Activated CD4-positive, alpha-beta T cell treated with anti-CD3 and anti-CD28 coated beads, Interleukin-2, amount 10 ng/mL, durations not matched to agents 24 days and 14 days (primary cell): ENCODE data around the gene MRPL20. TPM values are rescaled to one million over a fixed set of nuclear protein-coding genes. Genes with fewer than 3 reads are reported as not detected.
"Not testable (repeated sequence)": the region's sequence is repeated elsewhere in the genome, so short reads cannot be mapped to it uniquely, and the experiment has no call there.

Source experiments
- DNase-seq: peaks from one replicate; pipeline ENCODE4 v3.0.0; 2022
- H3K27ac Mint-ChIP-seq: one replicate; pipeline ENCODE4 v1.8.0; 2022; ENCODE audit warnings: mild to moderate bottlenecking, mixed read lengths
- H3K27me3 Mint-ChIP-seq: one replicate; pipeline ENCODE4 v1.8.0; 2022; ENCODE audit warnings: mixed read lengths
- H3K36me3 Mint-ChIP-seq: one replicate; pipeline ENCODE4 v1.8.0; 2022; ENCODE audit warnings: low read depth, mild to moderate bottlenecking, mixed read lengths
- H3K4me1 Mint-ChIP-seq: one replicate; pipeline ENCODE4 v1.8.0; 2021; ENCODE audit warnings: mixed read lengths
- H3K4me3 Mint-ChIP-seq: one replicate; pipeline ENCODE4 v1.8.0; 2022; ENCODE audit warnings: mild to moderate bottlenecking, moderate library complexity, mixed read lengths
- H3K9me3 Mint-ChIP-seq: one replicate; pipeline ENCODE4 v1.8.0; 2021; ENCODE audit warnings: mixed read lengths
- intact Hi-C: fragments of 100-400 bp; cut with micrococcal nuclease; formaldehyde crosslinking; loops from one replicate; pipeline ENCODE4 v1.15.1; 2023
- total RNA-seq: library from RNA; stranded (reverse); gene quantifications from 2 replicates; pipeline ENCODE4 v1.2.3, GENCODE V29; 2022

Gene MRPL20
- total RNA-seq, 1 donor from 2014 or later: 194 TPM

- no peak overlapping the region for H3K27ac Mint-ChIP-seq
- H3K4me1 Mint-ChIP-seq: peaks cover 19% of the 10 kb centered on the region
- no peaks in the 10 kb centered on the region for H3K9me3 Mint-ChIP-seq
- no peak for DNase-seq
- H3K27me3 Mint-ChIP-seq: no peaks in the 10 kb centered on the region
- H3K36me3 Mint-ChIP-seq: peaks cover 13% of the 10 kb centered on the region
- H3K4me3 Mint-ChIP-seq: peak overlapping the region; percentile 64
- intact Hi-C loops: loop anchor here (10.0 kb wide), 1 partner anchor 134 kb away; no protein-coding TSS in a partner anchor
These were observed 36.3 kb downstream of the MRPL20 start for GRCh38 chr1:1370771-1371300.

- H3K27ac Mint-ChIP-seq, DNase-seq, H3K9me3 Mint-ChIP-seq, H3K27me3 Mint-ChIP-seq: not testable (repeated sequence)
- Mint-ChIP-seq H3K36me3 (peaks cover 11% of the 10 kb centered on the region), H3K4me1 (peaks cover 16% of the 10 kb centered on the region), H3K4me3 (peak overlapping the region; percentile 48)
- intact Hi-C loops: loop anchor here (10.0 kb wide), 1 partner anchor 135 kb away; no protein-coding TSS in a partner anchor
These were observed 37.0 kb downstream of the MRPL20 start for GRCh38 chr1:1370094-1370493.

DNA sequence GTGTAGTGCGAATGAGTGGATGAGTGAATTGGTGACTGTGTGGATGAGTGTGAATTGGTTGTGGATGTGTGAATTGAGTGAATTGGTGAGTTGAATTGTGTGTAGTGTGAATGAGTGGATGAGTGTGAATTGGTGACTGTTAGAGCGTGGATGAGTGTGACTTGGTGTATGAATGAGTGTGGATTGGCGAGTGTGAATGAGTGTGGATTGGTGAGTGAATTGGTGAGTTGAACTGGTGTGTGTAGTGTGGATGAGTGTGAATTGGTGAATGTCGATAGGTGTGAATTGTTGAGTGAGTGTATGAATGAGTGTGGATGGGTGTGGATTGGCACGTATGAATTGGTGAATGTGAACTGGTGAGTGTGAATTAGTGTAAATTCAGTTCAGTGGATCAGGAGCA lies 39.8 kb downstream of the MRPL20 start:
- no peak overlapping the region for H3K27ac Mint-ChIP-seq
- H3K9me3 Mint-ChIP-seq: no peaks in the 10 kb centered on the region
- no peaks in the 10 kb centered on the region for H3K27me3 Mint-ChIP-seq
- intact Hi-C loops: no loop called here
- H3K4me3 Mint-ChIP-seq: no peak overlapping the region
- H3K36me3 Mint-ChIP-seq: peaks cover 2% of the 10 kb centered on the region
- DNase-seq: no peak
- peaks cover 8% of the 10 kb centered on the region for H3K4me1 Mint-ChIP-seq

DNA sequence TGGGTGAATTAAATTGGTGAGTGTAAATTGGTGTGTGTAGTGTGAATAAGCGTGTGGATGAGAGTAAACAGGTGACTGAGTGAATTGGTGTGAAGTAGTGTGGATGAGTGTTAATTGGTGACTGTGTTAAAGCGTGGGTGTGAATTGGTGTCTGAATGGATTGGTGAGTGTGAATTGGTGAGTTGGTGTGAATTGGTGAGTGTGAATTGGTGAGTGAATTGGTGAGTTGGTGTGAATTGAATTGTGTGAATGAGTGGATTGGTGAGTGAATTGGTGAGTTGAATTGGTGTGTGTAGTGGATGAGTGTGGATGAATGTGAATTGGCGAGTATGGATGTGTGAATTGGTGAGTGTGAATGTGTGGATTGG lies 40.4 kb downstream of the MRPL20 start:
- H3K27me3 Mint-ChIP-seq: peaks cover 4% of the 10 kb centered on the region

GRCh38 chr1:1365875-1366698 lies 41.0 kb downstream of the MRPL20 start:
- DNase-seq: no peak
- no peaks in the 10 kb centered on the region for H3K9me3 Mint-ChIP-seq
- peaks cover 4% of the 10 kb centered on the region for H3K4me1 Mint-ChIP-seq
- no peak overlapping the region for H3K27ac Mint-ChIP-seq
- no peak overlapping the region for H3K4me3 Mint-ChIP-seq
- peaks cover 4% of the 10 kb centered on the region for H3K27me3 Mint-ChIP-seq
- intact Hi-C loops: no loop called here
- H3K36me3 Mint-ChIP-seq: no peaks in the 10 kb centered on the region

More for the DNA sequence above, 40.4 kb downstream of the MRPL20 start:
- DNase-seq: no peak
- no peak overlapping the region for H3K4me3 Mint-ChIP-seq
- H3K9me3 Mint-ChIP-seq: no peaks in the 10 kb centered on the region
- H3K36me3 Mint-ChIP-seq: no peaks in the 10 kb centered on the region
- H3K27ac Mint-ChIP-seq: no peak overlapping the region
- peaks cover 8% of the 10 kb centered on the region for H3K4me1 Mint-ChIP-seq
- intact Hi-C loops: no loop called here

- H3K4me1 Mint-ChIP-seq: peaks cover 4% of the 10 kb centered on the region
These were observed 42.8 kb downstream of the MRPL20 start for GRCh38 chr1:1364266-1364665.

DNA sequence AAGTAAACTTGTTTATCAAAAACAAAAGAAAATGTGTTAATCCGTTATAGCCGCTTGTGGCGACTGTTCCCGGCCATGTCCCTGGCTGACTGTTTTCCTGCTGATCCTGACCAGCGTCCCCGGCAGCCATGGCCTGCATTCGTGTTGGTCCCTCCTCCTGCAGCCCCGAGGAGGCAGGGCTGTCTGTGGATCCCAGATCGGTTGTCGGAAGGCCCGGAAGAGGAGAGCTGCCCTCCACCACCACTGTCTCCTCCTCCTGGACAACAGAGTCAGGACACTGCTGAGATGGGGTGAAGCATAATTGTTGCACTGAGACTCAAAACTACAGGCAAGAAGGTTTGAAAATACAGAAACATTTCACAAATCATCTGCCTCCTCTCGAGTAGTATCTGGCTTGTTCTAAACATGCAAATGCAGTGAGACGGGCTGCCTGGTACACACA lies 45.1 kb downstream of the MRPL20 start:
- no peak overlapping the region for H3K27ac Mint-ChIP-seq
- intact Hi-C loops: no loop called here
- no peaks in the 10 kb centered on the region for H3K36me3 Mint-ChIP-seq
- H3K4me3 Mint-ChIP-seq: no peak overlapping the region
- no peak for DNase-seq
- H3K4me1 Mint-ChIP-seq: peaks cover 10% of the 10 kb centered on the region
- H3K27me3 Mint-ChIP-seq: peaks cover 15% of the 10 kb centered on the region
- no peaks in the 10 kb centered on the region for H3K9me3 Mint-ChIP-seq

More at GRCh38 chr1:1364266-1364665, 42.8 kb downstream of the MRPL20 start:
- H3K27ac Mint-ChIP-seq: no peak overlapping the region
- no peaks in the 10 kb centered on the region for H3K9me3 Mint-ChIP-seq
- intact Hi-C loops: no loop called here
- no peak for DNase-seq
- H3K4me3 Mint-ChIP-seq: no peak overlapping the region
- peaks cover 8% of the 10 kb centered on the region for H3K27me3 Mint-ChIP-seq
- no peaks in the 10 kb centered on the region for H3K36me3 Mint-ChIP-seq

DNA sequence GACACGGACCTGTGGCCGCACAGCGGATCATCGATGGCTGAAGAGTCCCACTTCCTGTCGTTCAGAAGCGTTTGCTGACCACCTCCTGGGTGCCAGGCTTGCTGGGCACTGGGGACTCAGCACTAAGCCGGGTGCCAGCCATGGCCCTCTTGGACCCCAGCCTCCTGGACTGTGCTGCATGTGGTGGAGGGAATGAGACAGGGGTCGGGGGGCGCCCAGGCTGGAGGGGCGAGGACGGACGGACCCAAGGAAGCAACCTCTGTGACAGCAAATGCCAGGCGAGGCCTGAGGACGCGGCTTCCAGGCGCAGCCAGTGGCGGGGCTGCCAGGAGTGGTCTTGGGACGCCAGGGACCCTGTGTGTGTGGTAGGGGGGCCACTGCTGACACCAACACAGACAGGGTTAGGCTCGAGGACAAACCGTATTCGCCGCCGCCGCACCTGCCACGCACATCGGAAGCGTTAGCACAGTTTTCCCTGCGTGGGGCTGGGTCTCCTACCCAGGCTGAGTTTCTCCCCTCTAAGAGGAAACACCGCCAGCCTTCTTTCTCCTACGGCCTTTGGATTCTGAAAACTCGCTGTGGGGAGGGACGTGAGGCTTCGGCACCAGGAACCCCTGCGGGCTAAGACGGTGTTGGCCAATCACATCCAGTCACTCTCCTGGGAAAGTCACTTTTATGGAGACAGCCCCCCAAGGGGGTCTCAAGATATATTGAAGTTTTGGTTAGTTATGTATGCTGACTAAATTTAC lies 45.7 kb downstream of the MRPL20 start:
- no peak overlapping the region for H3K4me3 Mint-ChIP-seq
- H3K9me3 Mint-ChIP-seq: no peaks in the 10 kb centered on the region
- H3K4me1 Mint-ChIP-seq: peaks cover 10% of the 10 kb centered on the region
- DNase-seq: no peak
- intact Hi-C loops: no loop called here
- peaks cover 15% of the 10 kb centered on the region for H3K27me3 Mint-ChIP-seq
- no peak overlapping the region for H3K27ac Mint-ChIP-seq
- H3K36me3 Mint-ChIP-seq: no peaks in the 10 kb centered on the region

DNA sequence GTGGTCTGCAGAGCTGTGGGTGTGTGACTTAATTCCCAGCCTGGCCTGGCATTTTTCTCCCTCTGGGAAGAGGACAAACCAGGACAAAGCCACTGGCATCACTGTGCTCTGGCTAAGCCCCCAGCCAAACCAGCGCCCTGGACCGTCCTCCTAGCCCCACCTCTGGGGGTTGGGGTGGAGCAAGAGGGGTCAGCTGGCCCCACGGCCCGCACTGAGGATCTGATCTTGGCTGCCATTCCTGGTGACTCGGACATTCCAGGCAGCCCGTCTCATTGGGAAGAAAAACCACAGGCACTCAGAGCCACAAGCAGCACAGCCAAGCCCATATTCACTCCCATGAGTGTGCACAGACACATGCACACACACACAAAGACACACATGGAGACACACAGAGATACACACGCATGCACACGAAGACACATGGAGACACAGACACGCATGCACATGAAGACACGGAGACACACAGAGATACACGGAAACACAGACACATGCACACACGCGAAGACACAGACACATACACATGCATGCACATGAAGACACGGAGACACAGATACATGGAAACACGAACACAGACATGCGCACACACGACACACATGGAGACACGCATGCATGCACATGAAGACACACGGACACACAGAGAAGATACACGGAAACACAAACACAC lies 46.5 kb downstream of the MRPL20 start:
- Mint-ChIP-seq H3K27ac (no peak overlapping the region), H3K36me3 (no peaks in the 10 kb centered on the region), H3K27me3 (peaks cover 15% of the 10 kb centered on the region), H3K4me3 (no peak overlapping the region), H3K4me1 (peaks cover 10% of the 10 kb centered on the region), H3K9me3 (no peaks in the 10 kb centered on the region)
- intact Hi-C loops: no loop called here
- DNase-seq: no peak

GRCh38 chr1:1359664-1360468 lies 47.2 kb downstream of the MRPL20 start:
- Mint-ChIP-seq H3K36me3 (no peaks in the 10 kb centered on the region), H3K4me1 (peaks cover 10% of the 10 kb centered on the region), H3K9me3 (no peaks in the 10 kb centered on the region), H3K27me3 (peaks cover 15% of the 10 kb centered on the region), H3K4me3 (peak overlapping the region; percentile 13), H3K27ac (no peak overlapping the region)
- DNase-seq: no peak
- intact Hi-C loops: no loop called here

GRCh38 chr1:1359308-1359663 lies 47.8 kb downstream of the MRPL20 start:
- H3K4me1 Mint-ChIP-seq: peaks cover 10% of the 10 kb centered on the region
- peak overlapping the region; percentile 13 for H3K4me3 Mint-ChIP-seq
- no peaks in the 10 kb centered on the region for H3K36me3 Mint-ChIP-seq
- H3K27me3 Mint-ChIP-seq: peaks cover 15% of the 10 kb centered on the region
- DNase-seq: no peak
- H3K9me3 Mint-ChIP-seq: no peaks in the 10 kb centered on the region
- intact Hi-C loops: no loop called here
- H3K27ac Mint-ChIP-seq: no peak overlapping the region

DNA sequence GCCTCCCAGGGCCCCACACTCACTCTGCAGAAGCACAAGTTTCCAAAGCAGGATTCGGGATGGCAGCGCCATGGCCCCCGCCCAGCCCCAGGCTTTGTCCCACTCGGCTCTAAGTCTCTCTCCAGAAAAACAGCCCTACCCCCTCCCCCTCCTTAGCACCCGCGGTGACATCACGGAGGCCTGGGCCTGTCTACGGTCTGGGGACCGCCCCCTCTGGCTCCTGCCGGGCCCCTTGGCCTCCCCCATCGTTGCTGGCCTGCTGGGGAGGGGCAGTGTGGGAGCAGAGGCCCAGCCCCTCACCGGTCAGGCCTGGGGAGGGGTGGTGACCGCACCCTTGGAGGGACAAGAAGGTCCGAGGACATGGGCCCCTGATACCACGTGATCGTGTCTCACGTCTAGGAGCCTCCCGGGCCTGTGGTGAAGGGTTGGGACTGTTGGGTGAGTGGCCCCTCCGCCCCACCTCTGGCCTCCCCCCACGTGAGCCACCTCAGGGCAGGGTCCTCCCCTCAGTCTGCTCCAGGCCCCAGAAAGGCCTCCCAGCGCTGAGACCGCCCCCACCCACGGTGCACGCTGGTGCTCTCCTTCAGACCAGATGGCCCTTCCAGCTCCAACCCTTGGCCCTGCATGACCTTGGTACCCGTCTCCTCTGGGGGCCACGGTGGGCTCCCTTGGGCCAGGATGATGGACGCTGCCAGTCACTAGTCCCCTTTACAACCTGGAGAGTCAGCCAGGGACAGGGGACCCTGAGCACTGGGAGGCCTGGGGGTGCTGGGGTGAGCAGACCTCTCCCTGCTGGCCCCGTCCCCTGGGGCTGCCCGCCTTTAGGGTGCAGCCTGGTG lies 48.4 kb downstream of the MRPL20 start, which contains the start of gene MXRA8:
MXRA8 (minus strand) TSS at position 123 of the 839 bp plus-strand sequence; CDS start at position 72, 51 bp downstream.
- Mint-ChIP-seq H3K9me3 (no peaks in the 10 kb centered on the region), H3K4me1 (peaks cover 12% of the 10 kb centered on the region), H3K4me3 (peak within 1 kb of the TSS; percentile 13), H3K36me3 (no peaks in the 10 kb centered on the region), H3K27ac (no peak within 1 kb of the TSS), H3K27me3 (peaks cover 20% of the 10 kb centered on the region)
- intact Hi-C loops: no loop called here
- no peak for DNase-seq
